ENCODE data around the gene HTN3. TPM values are rescaled to one million over a fixed set of nuclear protein-coding genes. Genes with fewer than 3 reads are reported as not detected.

The HTN3 gene
- total RNA-seq (2022; extraction: Qiagen RNA extraction; ENCODE audit: low read depth): not detected in 5 replicates

DNA sequence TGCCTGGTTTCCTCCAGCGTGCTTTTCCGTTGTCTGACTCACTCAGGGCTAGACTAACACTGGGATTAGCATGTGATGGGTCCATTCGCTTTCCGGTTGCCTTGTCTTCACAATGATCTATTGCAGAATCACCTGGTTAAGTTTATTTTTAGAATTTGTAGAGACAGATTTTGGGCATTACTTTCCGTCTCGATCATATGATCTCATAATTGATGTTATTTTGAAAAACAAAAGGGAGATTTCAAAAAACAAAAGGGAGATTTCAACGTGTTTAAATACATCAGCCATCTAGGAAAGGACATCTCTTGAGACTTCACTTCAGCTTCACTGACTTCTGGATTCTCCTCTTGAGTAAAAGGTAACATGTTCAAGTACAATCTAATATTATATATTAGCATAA lies at the start of gene HTN3:
Gene HTN3 (plus strand): TSS at position 301 of the 400 bp plus-strand sequence. CDS start 2,282 bp downstream, outside the sequence.

DNA sequence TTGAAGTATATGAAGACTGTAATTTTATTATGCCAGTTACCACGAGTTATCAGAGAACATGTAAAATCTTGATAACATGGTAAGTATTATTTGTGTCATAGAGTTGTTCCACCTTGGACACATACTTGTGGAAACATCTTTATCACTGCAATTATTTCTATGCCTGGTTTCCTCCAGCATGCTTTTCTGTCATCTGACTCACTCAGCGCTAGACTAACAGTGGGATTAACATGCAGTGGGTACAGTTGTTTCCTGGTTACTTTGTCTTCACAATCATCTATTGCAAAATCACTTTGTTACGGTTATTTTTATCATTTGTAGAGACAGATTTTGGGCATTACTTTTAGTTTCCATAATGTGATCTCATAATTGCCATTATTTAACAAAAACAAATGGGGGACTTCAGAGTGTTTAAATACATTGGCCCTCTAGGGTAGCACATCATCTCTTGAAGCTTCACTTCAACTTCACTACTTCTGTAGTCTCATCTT lies 32.7 kb upstream of the HTN3 start, which contains the start of gene STATH:
Gene STATH (plus strand): TSS at position 441 of the 491 bp plus-strand sequence. CDS start 2,472 bp downstream, outside the sequence.

DNA sequence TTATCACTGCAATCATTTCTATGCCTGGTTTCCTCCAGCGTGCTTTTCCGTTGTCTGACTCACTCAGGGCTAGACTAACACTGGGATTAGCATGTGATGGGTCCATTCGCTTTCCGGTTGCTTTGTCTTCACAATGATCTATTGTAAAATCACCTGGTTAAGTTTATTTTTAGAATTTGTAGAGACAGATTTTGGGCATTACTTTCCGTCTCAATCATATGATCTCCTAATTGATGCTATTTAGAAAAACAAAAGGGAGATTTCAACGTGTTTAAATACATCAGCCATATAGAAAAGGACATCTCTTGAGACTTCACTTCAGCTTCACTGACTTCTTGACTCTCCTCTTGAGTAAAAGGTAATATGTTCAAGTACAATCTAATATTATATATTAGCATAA lies 21.9 kb downstream of the HTN3 start, which contains the start of gene HTN1:
Gene HTN1 (plus strand): TSS at position 301 of the 400 bp plus-strand sequence. CDS start 2,639 bp downstream, outside the sequence.

Other genes with a start within 250 kb of the HTN3 start
- gene SULT1E1, start 168.3 kb upstream of the HTN3 start, total RNA-seq (2022; extraction: Qiagen RNA extraction; ENCODE audit: low read depth): not detected in 5 replicates
- gene CSN1S1, start 97.4 kb upstream of the HTN3 start, total RNA-seq (2022; extraction: Qiagen RNA extraction; ENCODE audit: low read depth): not detected in 5 replicates
- not detected in 5 replicates for gene CSN2, start 62.7 kb upstream of the HTN3 start, total RNA-seq (2022; extraction: Qiagen RNA extraction; ENCODE audit: low read depth)
- gene STATH, start 32.5 kb upstream of the HTN3 start, total RNA-seq (2022; extraction: Qiagen RNA extraction; ENCODE audit: low read depth): not detected in 5 replicates
- gene HTN1, start 22.0 kb downstream of the HTN3 start, total RNA-seq (2022; extraction: Qiagen RNA extraction; ENCODE audit: low read depth): not detected in 5 replicates
- not detected in 5 replicates for gene PRR27, start 125.8 kb downstream of the HTN3 start, total RNA-seq (2022; extraction: Qiagen RNA extraction; ENCODE audit: low read depth)
- gene ODAM, start 167.3 kb downstream of the HTN3 start, total RNA-seq (2022; extraction: Qiagen RNA extraction; ENCODE audit: low read depth): not detected in 5 replicates
- gene FDCSP, start 197.7 kb downstream of the HTN3 start, total RNA-seq (2022; extraction: Qiagen RNA extraction; ENCODE audit: low read depth): not detected in 5 replicates
- not detected in 5 replicates for gene CSN3, start 214.1 kb downstream of the HTN3 start, total RNA-seq (2022; extraction: Qiagen RNA extraction; ENCODE audit: low read depth)

Measured in A549 treated with GW870086 at 1 μM for 4 hours (cell line).